NB4 (cell line): Measurements from ENCODE around the gene TNPO1.

Source experiments
- CTCF ChIP-seq: IDR thresholded peaks from one replicate; pipeline ENCODE4 v1.5.1; 2012; ENCODE audit warnings: low read depth, low read length
- POLR2A ChIP-seq: IDR thresholded peaks from 2 replicates; pipeline ENCODE4 v1.6.1; 2011; ENCODE audit warnings: mild to moderate bottlenecking; ENCODE audit not compliant: insufficient read length; ENCODE audit errors: extremely low read depth

- TF ChIP-seq CTCF (no peak), POLR2A (no peak)
Measured at GRCh38 chr5:72844218-72844603, 27.8 kb downstream of the TNPO1 start.
